HG02763 (cell line): ENCODE data around the gene PLPPR3.

Experiments used
- ATAC-seq: cut with Tn5 transposase; IDR thresholded peaks from one replicate; pipeline ENCODE4 v1.9.1; 2021; ENCODE audit warnings: mild to moderate bottlenecking, moderate library complexity; ENCODE audit not compliant: unreplicated experiment

Gene PLPPR3

GRCh38 chr19:780935-781334, 40.8 kb downstream of the PLPPR3 start:
- ATAC-seq: no peak

- no peak for ATAC-seq
Observed at GRCh38 chr19:778910-779653, 42.7 kb downstream of the PLPPR3 start.

GRCh38 chr19:776549-776948, 45.2 kb downstream of the PLPPR3 start:
- no peak for ATAC-seq

- ATAC-seq: no peak
Observed at GRCh38 chr19:772730-773436, 48.9 kb downstream of the PLPPR3 start.

GRCh38 chr19:772063-772462, 49.7 kb downstream of the PLPPR3 start:
- ATAC-seq: no peak

- ATAC-seq: no peak
Observed at GRCh38 chr19:771332-771785, 50.4 kb downstream of the PLPPR3 start.

GRCh38 chr19:769616-770015, 52.1 kb downstream of the PLPPR3 start:
- no peak for ATAC-seq

GRCh38 chr19:768424-768823, 53.3 kb downstream of the PLPPR3 start:
- no peak for ATAC-seq

GRCh38 chr19:765179-765738, 56.5 kb downstream of the PLPPR3 start:
- no peak for ATAC-seq

- ATAC-seq: no peak
Observed at GRCh38 chr19:764301-764700, 57.5 kb downstream of the PLPPR3 start.

GRCh38 chr19:763869-764268, 57.9 kb downstream of the PLPPR3 start:
- ATAC-seq: no peak

GRCh38 chr19:763181-763580, 58.6 kb downstream of the PLPPR3 start:
- no peak for ATAC-seq
